Measurements from ENCODE around the gene GORASP1.

The GORASP1 gene

GRCh38 chr3:39149498-39150147 is 42.2 kb upstream of the GORASP1 start:
- peak overlapping the region; percentile 92 for H3K27ac ChIP-seq
- TF ChIP-seq, protein P1, sequence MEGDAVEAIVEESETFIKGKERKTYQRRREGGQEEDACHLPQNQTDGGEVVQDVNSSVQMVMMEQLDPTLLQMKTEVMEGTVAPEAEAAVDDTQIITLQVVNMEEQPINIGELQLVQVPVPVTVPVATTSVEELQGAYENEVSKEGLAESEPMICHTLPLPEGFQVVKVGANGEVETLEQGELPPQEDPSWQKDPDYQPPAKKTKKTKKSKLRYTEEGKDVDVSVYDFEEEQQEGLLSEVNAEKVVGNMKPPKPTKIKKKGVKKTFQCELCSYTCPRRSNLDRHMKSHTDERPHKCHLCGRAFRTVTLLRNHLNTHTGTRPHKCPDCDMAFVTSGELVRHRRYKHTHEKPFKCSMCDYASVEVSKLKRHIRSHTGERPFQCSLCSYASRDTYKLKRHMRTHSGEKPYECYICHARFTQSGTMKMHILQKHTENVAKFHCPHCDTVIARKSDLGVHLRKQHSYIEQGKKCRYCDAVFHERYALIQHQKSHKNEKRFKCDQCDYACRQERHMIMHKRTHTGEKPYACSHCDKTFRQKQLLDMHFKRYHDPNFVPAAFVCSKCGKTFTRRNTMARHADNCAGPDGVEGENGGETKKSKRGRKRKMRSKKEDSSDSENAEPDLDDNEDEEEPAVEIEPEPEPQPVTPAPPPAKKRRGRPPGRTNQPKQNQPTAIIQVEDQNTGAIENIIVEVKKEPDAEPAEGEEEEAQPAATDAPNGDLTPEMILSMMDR (conservative IDR thresholded peaks at IDR 0.05): no peak
- no peak for TF ChIP-seq ZFX (IDR thresholded peaks at IDR 0.05)

DNA sequence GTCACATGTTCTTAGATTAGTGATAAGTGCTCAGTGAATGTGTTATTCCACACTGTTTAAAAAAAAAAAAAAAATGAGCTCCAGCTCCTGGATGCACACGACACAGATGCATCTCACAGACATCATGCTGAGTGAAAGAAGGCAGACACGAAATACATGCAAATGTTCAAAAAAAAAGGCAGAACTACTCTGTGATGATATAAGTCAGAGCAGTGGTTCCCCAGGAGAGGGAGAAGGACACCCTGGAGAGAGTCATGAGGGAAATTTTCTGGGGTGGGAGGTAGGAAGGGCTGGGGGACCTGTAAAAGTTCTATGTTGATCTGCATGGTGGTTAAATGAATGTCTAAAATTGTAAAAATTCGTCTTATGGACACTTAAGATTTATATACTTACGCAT is 41.6 kb upstream of the GORASP1 start:
- peak overlapping the region; percentile 92 for H3K27ac ChIP-seq
- no peak for TF ChIP-seq ZFX (IDR thresholded peaks at IDR 0.05)

GRCh38 chr3:39148435-39149058 is 41.1 kb upstream of the GORASP1 start:
- TF ChIP-seq ZFX (IDR thresholded peaks at IDR 0.05): no peak
- H3K27ac ChIP-seq: peak overlapping the region; percentile 92

DNA sequence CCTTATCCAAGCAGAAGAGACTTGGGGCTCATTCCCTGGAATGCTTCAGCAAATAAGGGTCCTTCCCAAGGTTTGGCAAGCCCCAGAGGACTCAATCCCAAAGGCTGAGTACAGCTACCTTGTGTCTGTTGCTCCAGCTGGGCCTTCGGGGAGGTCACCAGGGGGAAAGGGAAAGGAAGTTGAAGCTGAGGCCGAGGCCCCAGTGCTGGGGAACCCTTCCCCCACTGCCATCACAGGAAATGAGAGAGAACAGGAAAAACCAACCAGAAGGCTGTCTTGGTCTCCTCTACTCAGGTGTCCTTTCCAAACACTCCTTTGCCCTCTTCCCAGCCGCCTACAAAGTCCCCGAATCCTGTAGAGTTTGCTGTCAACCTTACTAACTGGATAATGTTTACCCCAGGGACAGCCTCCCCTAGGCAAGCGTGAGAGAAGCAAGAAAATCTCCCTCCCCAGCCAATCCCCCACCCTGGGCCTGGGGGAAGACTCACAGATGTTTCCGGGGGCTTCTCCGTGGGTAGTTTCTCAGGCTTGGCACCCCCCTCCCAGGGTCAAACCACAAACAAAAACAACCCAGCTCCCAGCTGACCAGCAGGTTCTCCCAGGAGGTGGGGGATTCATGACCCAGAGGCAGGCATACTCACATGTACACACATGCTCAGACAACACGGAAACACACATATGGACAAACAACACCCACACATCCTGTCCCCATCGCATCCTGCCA is 40.4 kb upstream of the GORASP1 start:
- H3K27ac ChIP-seq: peak overlapping the region; percentile 92
- no peak for TF ChIP-seq ZFX (IDR thresholded peaks at IDR 0.05)
- TF ChIP-seq, protein P1 (conservative IDR thresholded peaks at IDR 0.05): no peak

GRCh38 chr3:39146611-39147591 is 39.5 kb upstream of the GORASP1 start:
- TF ChIP-seq ZFX (IDR thresholded peaks at IDR 0.05): no peak
- TF ChIP-seq, protein P1 (conservative IDR thresholded peaks at IDR 0.05): no peak
- H3K27ac ChIP-seq: peak overlapping the region; percentile 92; the same call in 1 of the 2 replicates

DNA sequence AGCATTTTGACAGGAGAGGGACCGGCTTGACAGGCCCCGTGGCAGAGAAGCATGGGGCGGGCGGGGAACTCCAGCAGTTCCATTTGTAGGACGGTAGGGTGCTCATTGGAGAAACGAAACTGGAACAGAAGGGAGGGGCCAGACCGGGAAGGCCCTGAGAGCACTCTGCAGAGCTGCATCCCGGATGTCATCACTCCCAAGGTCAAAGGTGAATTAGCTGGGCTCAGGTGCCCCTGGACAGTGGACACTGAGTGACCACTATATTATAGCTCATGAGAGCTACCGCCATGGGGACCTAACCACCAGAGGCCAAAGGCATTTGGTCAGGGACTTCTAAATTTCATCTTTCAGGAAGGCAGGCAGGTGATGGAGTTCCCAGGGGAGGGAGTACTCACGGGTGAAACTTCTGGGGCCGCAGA is 38.7 kb upstream of the GORASP1 start:
- no peak overlapping the region for H3K27ac ChIP-seq
- TF ChIP-seq, protein P1 (conservative IDR thresholded peaks at IDR 0.05): no peak
- no peak for TF ChIP-seq ZFX (IDR thresholded peaks at IDR 0.05)

GRCh38 chr3:39144748-39145380 is 37.4 kb upstream of the GORASP1 start:
- no peak for TF ChIP-seq ZFX (IDR thresholded peaks at IDR 0.05)
- TF ChIP-seq, protein P1 (conservative IDR thresholded peaks at IDR 0.05): no peak
- no peak overlapping the region; the same call in 1 of the 2 replicates for H3K27ac ChIP-seq

All from C4-2B (cell line).